ENCODE data around the gene HNRNPLL. TPM values are rescaled to one million over a fixed set of nuclear protein-coding genes. Genes with fewer than 3 reads are reported as not detected.

The HNRNPLL gene
- polyA plus RNA-seq, 1 experiment = 78.5 TPM

DNA sequence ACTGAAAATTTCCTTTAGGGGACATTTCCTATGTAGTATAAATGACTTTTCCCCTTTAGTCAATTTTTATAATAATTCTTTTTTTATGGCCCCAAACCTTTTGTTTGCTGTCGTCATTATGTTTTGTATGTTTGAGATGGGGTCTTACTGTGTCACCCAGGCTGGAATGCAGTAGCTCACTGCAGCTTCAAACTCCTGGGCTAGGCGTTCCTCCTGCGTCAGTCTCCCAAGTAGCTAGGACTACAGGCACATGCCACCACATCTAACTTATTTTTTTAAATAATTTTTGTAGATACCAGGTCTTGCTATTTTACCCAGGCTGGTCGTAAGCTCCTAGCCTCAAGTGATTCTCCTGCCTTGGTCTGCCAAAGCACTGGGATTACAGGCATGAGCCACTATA, 32.4 kb upstream of the HNRNPLL start:
- POLR2A ChIA-PET = no interaction called here
- no peak overlapping the region for H3K27ac ChIP-seq (ENCODE audit: low read depth, low read length)
- no peak for DNase-seq (ENCODE audit: low read depth, low spot score)
- CTCF ChIA-PET = interaction anchor here (0.6 kb wide), 1 partner anchor 85 kb away, joined by 3 read pairs; no protein-coding TSS in a partner anchor
- H3K9me3 ChIP-seq (ENCODE audit: control insufficient read depth, insufficient read depth, low read length) = no peaks in the 10 kb centered on the region
- peaks cover 5% of the 10 kb centered on the region for H3K27me3 ChIP-seq (ENCODE audit: control insufficient read depth, insufficient read depth, low read length)
- TF ChIP-seq, protein P1, sequence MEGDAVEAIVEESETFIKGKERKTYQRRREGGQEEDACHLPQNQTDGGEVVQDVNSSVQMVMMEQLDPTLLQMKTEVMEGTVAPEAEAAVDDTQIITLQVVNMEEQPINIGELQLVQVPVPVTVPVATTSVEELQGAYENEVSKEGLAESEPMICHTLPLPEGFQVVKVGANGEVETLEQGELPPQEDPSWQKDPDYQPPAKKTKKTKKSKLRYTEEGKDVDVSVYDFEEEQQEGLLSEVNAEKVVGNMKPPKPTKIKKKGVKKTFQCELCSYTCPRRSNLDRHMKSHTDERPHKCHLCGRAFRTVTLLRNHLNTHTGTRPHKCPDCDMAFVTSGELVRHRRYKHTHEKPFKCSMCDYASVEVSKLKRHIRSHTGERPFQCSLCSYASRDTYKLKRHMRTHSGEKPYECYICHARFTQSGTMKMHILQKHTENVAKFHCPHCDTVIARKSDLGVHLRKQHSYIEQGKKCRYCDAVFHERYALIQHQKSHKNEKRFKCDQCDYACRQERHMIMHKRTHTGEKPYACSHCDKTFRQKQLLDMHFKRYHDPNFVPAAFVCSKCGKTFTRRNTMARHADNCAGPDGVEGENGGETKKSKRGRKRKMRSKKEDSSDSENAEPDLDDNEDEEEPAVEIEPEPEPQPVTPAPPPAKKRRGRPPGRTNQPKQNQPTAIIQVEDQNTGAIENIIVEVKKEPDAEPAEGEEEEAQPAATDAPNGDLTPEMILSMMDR (IDR thresholded peaks at IDR 0.05; ENCODE audit: low read depth, low read length) = no peak
- H3K4me3 ChIP-seq (ENCODE audit: low read depth, low read length) = no peak overlapping the region

GRCh38 chr2:38634684-38635083, 32.0 kb upstream of the HNRNPLL start:
- POLR2A ChIA-PET = no interaction called here
- TF ChIP-seq, protein P1 (IDR thresholded peaks at IDR 0.05; ENCODE audit: low read depth, low read length) = no peak
- Histone ChIP-seq H3K27ac (ENCODE audit: low read depth, low read length) (no peak overlapping the region), H3K9me3 (ENCODE audit: control insufficient read depth, insufficient read depth, low read length) (no peaks in the 10 kb centered on the region), H3K4me3 (ENCODE audit: low read depth, low read length) (no peak overlapping the region), H3K27me3 (ENCODE audit: control insufficient read depth, insufficient read depth, low read length) (peaks cover 5% of the 10 kb centered on the region)
- CTCF ChIA-PET = interaction anchor here (0.6 kb wide), 1 partner anchor 86 kb away, joined by 3 read pairs; no protein-coding TSS in a partner anchor
- no peak for DNase-seq (ENCODE audit: low read depth, low spot score)

- no peaks in the 10 kb centered on the region for H3K9me3 ChIP-seq (ENCODE audit: control insufficient read depth, insufficient read depth, low read length)
- DNase-seq (ENCODE audit: low read depth, low spot score) = no peak
- no peak overlapping the region for H3K4me3 ChIP-seq (ENCODE audit: low read depth, low read length)
- H3K27ac ChIP-seq (ENCODE audit: low read depth, low read length) = no peak overlapping the region
- POLR2A ChIA-PET = no interaction called here
- TF ChIP-seq, protein P1 (IDR thresholded peaks at IDR 0.05; ENCODE audit: low read depth, low read length) = no peak
- CTCF ChIA-PET = no interaction called here
- H3K27me3 ChIP-seq (ENCODE audit: control insufficient read depth, insufficient read depth, low read length) = peaks cover 5% of the 10 kb centered on the region
Observed at GRCh38 chr2:38633895-38634294, 31.2 kb upstream of the HNRNPLL start.

DNA sequence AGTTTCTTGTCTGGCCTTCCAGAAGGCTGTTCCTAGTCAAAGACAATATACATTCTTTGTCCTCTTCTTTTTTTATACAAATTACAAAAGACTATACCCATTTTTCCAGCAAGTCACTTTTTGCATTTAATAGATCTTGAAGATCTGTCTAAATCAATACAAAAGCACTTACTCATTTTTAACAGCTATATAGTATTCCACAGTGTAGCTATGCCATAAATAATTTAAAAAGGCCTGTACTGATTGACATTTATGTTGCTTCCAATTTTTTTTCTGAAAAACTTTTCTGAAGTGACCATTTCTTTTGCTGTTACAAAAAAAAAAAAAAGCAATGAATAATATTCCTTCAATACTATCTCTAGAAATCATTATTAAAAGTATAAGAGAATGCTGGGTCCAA, 30.3 kb upstream of the HNRNPLL start:
- no peak overlapping the region for H3K4me3 ChIP-seq (ENCODE audit: low read depth, low read length)
- TF ChIP-seq, protein P1 (IDR thresholded peaks at IDR 0.05; ENCODE audit: low read depth, low read length) = no peak
- H3K27ac ChIP-seq (ENCODE audit: low read depth, low read length) = no peak overlapping the region
- ChIA-PET CTCF (no interaction called here), POLR2A (no interaction called here)
- no peak for DNase-seq (ENCODE audit: low read depth, low spot score)
- H3K9me3 ChIP-seq (ENCODE audit: control insufficient read depth, insufficient read depth, low read length) = no peaks in the 10 kb centered on the region
- H3K27me3 ChIP-seq (ENCODE audit: control insufficient read depth, insufficient read depth, low read length) = peaks cover 2% of the 10 kb centered on the region

GRCh38 chr2:38631976-38632375, 29.2 kb upstream of the HNRNPLL start:
- ChIA-PET POLR2A (no interaction called here), CTCF (no interaction called here)
- H3K27me3 ChIP-seq (ENCODE audit: control insufficient read depth, insufficient read depth, low read length) = peaks cover 9% of the 10 kb centered on the region
- H3K4me3 ChIP-seq (ENCODE audit: low read depth, low read length) = no peak overlapping the region
- no peak for DNase-seq (ENCODE audit: low read depth, low spot score)
- H3K9me3 ChIP-seq (ENCODE audit: control insufficient read depth, insufficient read depth, low read length) = no peaks in the 10 kb centered on the region
- TF ChIP-seq, protein P1 (IDR thresholded peaks at IDR 0.05; ENCODE audit: low read depth, low read length) = no peak
- H3K27ac ChIP-seq (ENCODE audit: low read depth, low read length) = no peak overlapping the region

Data from AG04450 (cell line).